ENCODE results near the gene KCNC4.

Gene KCNC4

GRCh38 chr1:110189181-110189580 is 20.9 kb upstream of the KCNC4 start:
- DNase-seq (ENCODE audit: low read depth), result no peak

- DNase-seq (ENCODE audit: low read depth), result no peak
Observed at GRCh38 chr1:110190282-110190929, 19.7 kb upstream of the KCNC4 start.

- no peak for DNase-seq (ENCODE audit: low read depth)
Observed at GRCh38 chr1:110192541-110192940, 17.6 kb upstream of the KCNC4 start.

GRCh38 chr1:110195196-110195595 is 14.9 kb upstream of the KCNC4 start:
- DNase-seq (ENCODE audit: low read depth), result no peak

- DNase-seq (ENCODE audit: low read depth), result no peak
Observed at GRCh38 chr1:110196917-110197765, 13.0 kb upstream of the KCNC4 start.

GRCh38 chr1:110197905-110198629 is 12.0 kb upstream of the KCNC4 start:
- no peak for DNase-seq (ENCODE audit: low read depth)

GRCh38 chr1:110198746-110199145 is 11.4 kb upstream of the KCNC4 start:
- no peak for DNase-seq (ENCODE audit: low read depth)

- DNase-seq (ENCODE audit: low read depth), result no peak
Observed at GRCh38 chr1:110200190-110200589, 9.9 kb upstream of the KCNC4 start.

GRCh38 chr1:110200666-110201065 is 9.4 kb upstream of the KCNC4 start:
- no peak for DNase-seq (ENCODE audit: low read depth)

- no peak for DNase-seq (ENCODE audit: low read depth)
Observed at GRCh38 chr1:110201157-110201825, 8.8 kb upstream of the KCNC4 start.

- no peak for DNase-seq (ENCODE audit: low read depth)
Observed at GRCh38 chr1:110203021-110203661, 7.0 kb upstream of the KCNC4 start.

- no peak for DNase-seq (ENCODE audit: low read depth)
Observed at GRCh38 chr1:110205156-110205555, 5.0 kb upstream of the KCNC4 start.

GRCh38 chr1:110205591-110206155 is 4.4 kb upstream of the KCNC4 start:
- DNase-seq (ENCODE audit: low read depth), result no peak

- no peak for DNase-seq (ENCODE audit: low read depth)
Observed at GRCh38 chr1:110206261-110206920, 3.7 kb upstream of the KCNC4 start.

GRCh38 chr1:110207831-110208230 is 2.3 kb upstream of the KCNC4 start:
- DNase-seq (ENCODE audit: low read depth), result peak; percentile 50

- no peak for DNase-seq (ENCODE audit: low read depth)
Observed at GRCh38 chr1:110208916-110209645, 1.0 kb upstream of the KCNC4 start.

GRCh38 chr1:110210604-110211495 is 736 bp downstream of the KCNC4 start:
- no peak for DNase-seq (ENCODE audit: low read depth)

- no peak for DNase-seq (ENCODE audit: low read depth)
Observed at GRCh38 chr1:110211496-110212168, 1.5 kb downstream of the KCNC4 start.
